VCaP (cell line): ENCODE data around the gene SSR1.

Source experiments
- H3K27ac ChIP-seq: fragments of 450-650 bp; 2 replicates; pipeline ENCODE4 v1.5.1; 2017
- CTCF ChIP-seq: fragments of 450-650 bp; conservative IDR thresholded peaks from 2 replicates; pipeline ENCODE4 v1.5.1; 2017; ENCODE audit warnings: mild to moderate bottlenecking, moderate library complexity

Gene SSR1

GRCh38 chr6:7229376-7230326 lies 83.3 kb downstream of the SSR1 start:
- H3K27ac ChIP-seq = no peak overlapping the region
- no peak for TF ChIP-seq CTCF

- TF ChIP-seq CTCF = no peak
- no peak overlapping the region for H3K27ac ChIP-seq
Measured at GRCh38 chr6:7228662-7229375, 84.2 kb downstream of the SSR1 start.

- H3K27ac ChIP-seq = no peak overlapping the region
- no peak for TF ChIP-seq CTCF
Measured at GRCh38 chr6:7224731-7225130, 88.3 kb downstream of the SSR1 start.

GRCh38 chr6:7222197-7222596 lies 90.8 kb downstream of the SSR1 start:
- no peak for TF ChIP-seq CTCF
- H3K27ac ChIP-seq = no peak overlapping the region

GRCh38 chr6:7219310-7219709 lies 93.7 kb downstream of the SSR1 start:
- H3K27ac ChIP-seq = no peak overlapping the region
- TF ChIP-seq CTCF = no peak

GRCh38 chr6:7218406-7218988 lies 94.5 kb downstream of the SSR1 start:
- H3K27ac ChIP-seq = no peak overlapping the region
- no peak for TF ChIP-seq CTCF
